H9 (cell line): Measurements from ENCODE around the gene TRMU. TPM values are rescaled to one million over a fixed set of nuclear protein-coding genes. Genes with fewer than 3 reads are reported as not detected.

Source experiments
- DNase-seq: peaks from one replicate; pipeline ENCODE4 v3.0.0-alpha.2; 2017
- H2AFZ ChIP-seq: one replicate; pipeline ENCODE4 v1.6.1; 2013; ENCODE audit warnings: mild to moderate bottlenecking, low read length, control low read depth, moderate library complexity
- H2AK5ac ChIP-seq: 2 replicates; pipeline ENCODE4 v1.6.1; 2013; ENCODE audit warnings: low read length, control low read depth, mixed read lengths; ENCODE audit not compliant: insufficient read length
- H2BK120ac ChIP-seq: one replicate; pipeline ENCODE4 v1.6.1; 2013; ENCODE audit warnings: low read depth, mild to moderate bottlenecking, low read length, control low read depth, inconsistent platforms; ENCODE audit not compliant: poor library complexity, severe bottlenecking
- H2BK12ac ChIP-seq: 2 replicates; pipeline ENCODE4 v1.6.1; 2013; ENCODE audit warnings: low read length, control low read depth, mixed read lengths, low read depth; ENCODE audit not compliant: insufficient read length
- H2BK15ac ChIP-seq: 2 replicates; pipeline ENCODE4 v1.6.1; 2013; ENCODE audit warnings: low read depth, low read length, control low read depth
- H2BK20ac ChIP-seq: one replicate; pipeline ENCODE4 v1.6.1; 2013; ENCODE audit warnings: low read depth, mild to moderate bottlenecking, low read length, control low read depth, inconsistent platforms; ENCODE audit not compliant: poor library complexity, severe bottlenecking
- H2BK5ac ChIP-seq: 2 replicates; pipeline ENCODE4 v1.6.1; 2013; ENCODE audit warnings: low read length, control low read depth, mixed read lengths; ENCODE audit not compliant: insufficient read length
- H3K14ac ChIP-seq: 2 replicates; pipeline ENCODE4 v1.6.1; 2013; ENCODE audit warnings: low read length, control low read depth; ENCODE audit not compliant: insufficient read depth
- H3K18ac ChIP-seq: 2 replicates; pipeline ENCODE4 v1.6.1; 2013; ENCODE audit warnings: low read depth, mild to moderate bottlenecking, mixed read lengths, low read length, control low read depth; ENCODE audit not compliant: insufficient read length
- H3K23ac ChIP-seq: 2 replicates; pipeline ENCODE4 v1.6.1; 2013; ENCODE audit warnings: low read length, control low read depth, mixed read lengths, low read depth; ENCODE audit not compliant: insufficient read length
- H3K23me2 ChIP-seq: 2 replicates; pipeline ENCODE4 v1.6.1; 2013; ENCODE audit warnings: low read depth, mild to moderate bottlenecking, mixed read lengths, low read length, control low read depth; ENCODE audit not compliant: insufficient read length, poor library complexity, severe bottlenecking
- H3K27ac ChIP-seq: 2 replicates; pipeline ENCODE4 v1.5.1; 2013; ENCODE audit warnings: low read length, control low read depth, mixed read lengths, low read depth; ENCODE audit not compliant: insufficient read length
- H3K27me3 ChIP-seq: 2 replicates; pipeline ENCODE4 v1.6.1; 2013; ENCODE audit warnings: low read length, control low read depth, inconsistent platforms; ENCODE audit not compliant: insufficient read depth
- H3K4ac ChIP-seq: 2 replicates; pipeline ENCODE4 v1.6.1; 2013; ENCODE audit warnings: low read depth, mild to moderate bottlenecking, control low read depth, inconsistent platforms, low read length, moderate library complexity
- H3K4me1 ChIP-seq: 2 replicates; pipeline ENCODE4 v1.6.1; 2013; ENCODE audit warnings: low read length, control low read depth, inconsistent platforms; ENCODE audit not compliant: insufficient read depth
- H3K4me2 ChIP-seq: 2 replicates; pipeline ENCODE4 v1.6.1; 2013; ENCODE audit warnings: low read length, control low read depth, mixed read lengths; ENCODE audit not compliant: insufficient read length, insufficient read depth
- H3K56ac ChIP-seq: 2 replicates; pipeline ENCODE4 v1.6.1; 2013; ENCODE audit warnings: low read depth, mild to moderate bottlenecking, mixed read lengths, low read length, control low read depth; ENCODE audit not compliant: insufficient read length
- H3K79me1 ChIP-seq: 2 replicates; pipeline ENCODE4 v1.6.1; 2013; ENCODE audit warnings: low read depth, mild to moderate bottlenecking, moderate library complexity, low read length, control low read depth, inconsistent platforms; ENCODE audit not compliant: insufficient read depth, poor library complexity, severe bottlenecking
- H3K79me2 ChIP-seq: 2 replicates; pipeline ENCODE4 v1.6.1; 2013; ENCODE audit warnings: low read length, control low read depth, inconsistent platforms; ENCODE audit not compliant: insufficient read depth
- H3K9ac ChIP-seq: 2 replicates; pipeline ENCODE4 v1.6.1; 2013; ENCODE audit warnings: low read length, control low read depth, mixed read lengths; ENCODE audit not compliant: insufficient read length; ENCODE audit errors: extremely low read depth
- H3K9me3 ChIP-seq: one replicate; pipeline ENCODE4 v1.6.1; 2013; ENCODE audit warnings: low read depth, low read length, inconsistent platforms; ENCODE audit not compliant: control insufficient read depth
- H3T11ph ChIP-seq: one replicate; pipeline ENCODE4 v1.6.1; 2013; ENCODE audit warnings: mild to moderate bottlenecking, low read length, control low read depth, inconsistent platforms
- H4K20me1 ChIP-seq: one replicate; pipeline ENCODE4 v1.6.1; 2013; ENCODE audit not compliant: control insufficient read depth, insufficient read length, insufficient read depth
- H4K5ac ChIP-seq: 2 replicates; pipeline ENCODE4 v1.6.1; 2013; ENCODE audit warnings: low read depth, mild to moderate bottlenecking, mixed read lengths, low read length, control low read depth; ENCODE audit not compliant: insufficient read length
- H4K8ac ChIP-seq: replicated peaks from 2 replicates; pipeline ENCODE4 v1.6.1; 2013; ENCODE audit warnings: low read length, control low read depth, mixed read lengths, low read depth; ENCODE audit not compliant: insufficient read length
- H4K91ac ChIP-seq: 2 replicates; pipeline ENCODE4 v1.6.1; 2013; ENCODE audit warnings: low read depth, mild to moderate bottlenecking, moderate library complexity, mixed read lengths, low read length, control low read depth; ENCODE audit not compliant: insufficient read length
- H3K27ac Mint-ChIP-seq, 3 experiments: 2 replicates in 2 of 3; 3 replicates in 1 of 3; pipeline ENCODE4 v1.8.0; 2020 to 2021; ENCODE audit warnings: mixed read lengths in 3 of 3, mild to moderate bottlenecking in 1 of 3, moderate library complexity in 1 of 3
- H3K27me3 Mint-ChIP-seq: 2 replicates; pipeline ENCODE4 v1.8.0; 2021; ENCODE audit warnings: low read depth, mild to moderate bottlenecking, moderate library complexity, mixed read lengths
- H3K36me3 Mint-ChIP-seq, 3 experiments: 2 replicates in 2 of 3; 3 replicates in 1 of 3; pipeline ENCODE4 v1.8.0; 2020 to 2021; ENCODE audit warnings: low read depth in 3 of 3, mixed read lengths in 3 of 3; ENCODE audit not compliant: insufficient read depth in 1 of 3
- H3K4me1 Mint-ChIP-seq, 2 experiments: 2 replicates each; pipeline ENCODE4 v1.8.0; 2020; ENCODE audit warnings: mixed read lengths in 2 of 2
- H3K4me3 Mint-ChIP-seq, 2 experiments: 2 replicates in 1 of 2; 3 replicates in 1 of 2; pipeline ENCODE4 v1.8.0; 2020 to 2021; ENCODE audit warnings: mild to moderate bottlenecking in 2 of 2, mixed read lengths in 2 of 2, moderate library complexity in 1 of 2
- H3K9me3 Mint-ChIP-seq, 2 experiments: 2 replicates in 1 of 2; 3 replicates in 1 of 2; pipeline ENCODE4 v1.8.0; 2020; ENCODE audit warnings: mild to moderate bottlenecking in 2 of 2, mixed read lengths in 2 of 2, moderate library complexity in 1 of 2
- WGBS: extraction: QIAGEN DNeasy Blood & Tissue Kit; methylation state at CpG from one replicate; pipeline ENCODE4 v1.1.7; 2013; ENCODE audit warnings: missing lambda C conversion rate, low lambda C conversion rate, mixed read lengths; ENCODE audit not compliant: insufficient read length; ENCODE audit errors: extremely low coverage; 5-methylcytosine and 5-hydroxymethylcytosine counted together
- total RNA-seq: library from RNA; stranded (reverse); gene quantifications from 2 replicates; pipeline ENCODE4 v1.2.1, GENCODE V29; 2021
- TF ChIP-seq, protein P1 (sequence below): fragments of 200-600 bp; sonication (generic); conservative IDR thresholded peaks from 3 replicates; pipeline ENCODE4 v1.8.0; 2021; ENCODE audit warnings: antibody characterized with exemption, mild to moderate bottlenecking

Gene TRMU
- total RNA-seq, 1 experiment from 2014 or later: 86.3 TPM

DNA sequence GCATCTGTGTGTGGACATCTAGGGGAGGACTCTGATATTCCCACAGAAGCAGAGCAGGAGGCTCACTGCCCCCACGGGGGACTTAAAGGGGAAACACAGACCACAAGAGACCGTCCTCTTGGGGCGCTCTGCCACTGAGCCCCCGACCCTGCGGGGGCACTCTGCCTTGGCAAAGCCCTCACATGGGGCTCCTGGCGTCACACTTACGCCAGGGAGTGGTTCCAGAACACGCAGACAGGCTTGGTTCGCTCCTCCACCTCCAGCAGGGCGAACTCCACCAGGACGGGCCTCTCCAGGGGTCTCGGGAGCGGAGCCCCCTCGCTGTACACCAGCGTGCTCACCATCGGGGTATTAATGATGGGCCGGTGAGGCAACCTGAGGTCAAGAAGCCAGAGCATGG is 45.1 kb downstream of the TRMU start:
- H3K4me1 ChIP-seq: peaks cover 6% of the 10 kb centered on the region; the same call in 1 of the 2 replicates
- no peaks in the 10 kb centered on the region for H3K27me3 Mint-ChIP-seq
- WGBS: no CpG with 5 or more reads among the region's 17 CpGs
- H4K20me1 ChIP-seq: peaks cover 2% of the 10 kb centered on the region
- no peak overlapping the region for H3T11ph ChIP-seq
- H2AFZ ChIP-seq: no peak overlapping the region
- no peak overlapping the region for H2BK120ac ChIP-seq
- no peak overlapping the region for H3K23ac ChIP-seq
- peaks cover 12 to 35% (median 23%) of the 10 kb centered on the region in 3 experiments for H3K36me3 Mint-ChIP-seq
- H3K27me3 ChIP-seq: no peaks in the 10 kb centered on the region
- H4K91ac ChIP-seq: no peak overlapping the region
- H3K9me3 Mint-ChIP-seq: peaks cover 3 to 5% of the 10 kb centered on the region in 2 experiments; a peak in 2 of 5 replicates
- H3K56ac ChIP-seq: no peak overlapping the region
- TF ChIP-seq, protein P1, sequence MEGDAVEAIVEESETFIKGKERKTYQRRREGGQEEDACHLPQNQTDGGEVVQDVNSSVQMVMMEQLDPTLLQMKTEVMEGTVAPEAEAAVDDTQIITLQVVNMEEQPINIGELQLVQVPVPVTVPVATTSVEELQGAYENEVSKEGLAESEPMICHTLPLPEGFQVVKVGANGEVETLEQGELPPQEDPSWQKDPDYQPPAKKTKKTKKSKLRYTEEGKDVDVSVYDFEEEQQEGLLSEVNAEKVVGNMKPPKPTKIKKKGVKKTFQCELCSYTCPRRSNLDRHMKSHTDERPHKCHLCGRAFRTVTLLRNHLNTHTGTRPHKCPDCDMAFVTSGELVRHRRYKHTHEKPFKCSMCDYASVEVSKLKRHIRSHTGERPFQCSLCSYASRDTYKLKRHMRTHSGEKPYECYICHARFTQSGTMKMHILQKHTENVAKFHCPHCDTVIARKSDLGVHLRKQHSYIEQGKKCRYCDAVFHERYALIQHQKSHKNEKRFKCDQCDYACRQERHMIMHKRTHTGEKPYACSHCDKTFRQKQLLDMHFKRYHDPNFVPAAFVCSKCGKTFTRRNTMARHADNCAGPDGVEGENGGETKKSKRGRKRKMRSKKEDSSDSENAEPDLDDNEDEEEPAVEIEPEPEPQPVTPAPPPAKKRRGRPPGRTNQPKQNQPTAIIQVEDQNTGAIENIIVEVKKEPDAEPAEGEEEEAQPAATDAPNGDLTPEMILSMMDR: no peak
- H3K18ac ChIP-seq: no peak overlapping the region
- no peaks in the 10 kb centered on the region for H3K79me1 ChIP-seq
- H3K9ac ChIP-seq: no peak overlapping the region
- H3K4ac ChIP-seq: no peak overlapping the region
- H3K23me2 ChIP-seq: peaks cover 4% of the 10 kb centered on the region
- H3K9me3 ChIP-seq: no peaks in the 10 kb centered on the region
- no peak overlapping the region for H2AK5ac ChIP-seq
- no peak overlapping the region for H4K5ac ChIP-seq
- peaks cover 39 to 43% of the 10 kb centered on the region in 2 experiments for H3K4me1 Mint-ChIP-seq
- no peak for DNase-seq
- no peak overlapping the region for H3K14ac ChIP-seq
- no peak overlapping the region for H2BK12ac ChIP-seq
- no peak overlapping the region for H2BK15ac ChIP-seq
- no peak overlapping the region for H3K4me2 ChIP-seq
- H3K4me3 Mint-ChIP-seq: no peak overlapping the region
- H2BK20ac ChIP-seq: no peak overlapping the region
- no peak overlapping the region for H2BK5ac ChIP-seq
- no peaks in the 10 kb centered on the region for H3K79me2 ChIP-seq
- no peak overlapping the region for H4K8ac ChIP-seq
- peak overlapping the region in 1 of 3 experiments; percentile 81; a peak in 1 of 7 replicates for H3K27ac Mint-ChIP-seq
- no peak overlapping the region for H3K27ac ChIP-seq
